Adipocyte (in vitro differentiated cells): ENCODE measurements around the gene FKBP4.

Experiments
- DNase-seq: peaks from one replicate; pipeline ENCODE4 v3.0.0-alpha.2; 2015; ENCODE audit warnings: low read depth
- H3K27me3 ChIP-seq: replicated peaks from 2 replicates; pipeline ENCODE4 v1.7.0; 2013; ENCODE audit warnings: mild to moderate bottlenecking, low read length, moderate library complexity; ENCODE audit not compliant: control insufficient read depth, insufficient read depth
- H3K36me3 ChIP-seq: 2 replicates; pipeline ENCODE4 v1.7.0; 2013; ENCODE audit warnings: low read length, mild to moderate bottlenecking, moderate library complexity; ENCODE audit not compliant: control insufficient read depth, insufficient read depth, severe bottlenecking
- H3K4me1 ChIP-seq: 2 replicates; pipeline ENCODE4 v1.7.0; 2013; ENCODE audit warnings: mild to moderate bottlenecking, low read length, moderate library complexity; ENCODE audit not compliant: control insufficient read depth, insufficient read depth
- H3K4me3 ChIP-seq: 2 replicates; pipeline ENCODE4 v1.7.0; 2013; ENCODE audit warnings: mild to moderate bottlenecking, low read length, moderate library complexity
- H3K9ac ChIP-seq: 2 replicates; pipeline ENCODE4 v1.7.0; 2013; ENCODE audit warnings: mild to moderate bottlenecking, low read length, moderate library complexity
- H3K9me3 ChIP-seq: 2 replicates; pipeline ENCODE4 v1.7.0; 2013; ENCODE audit warnings: mild to moderate bottlenecking, low read length, moderate library complexity; ENCODE audit not compliant: control insufficient read depth

Gene FKBP4

GRCh38 chr12:2785017-2785416 is 9.8 kb upstream of the FKBP4 start:
- no peak overlapping the region for H3K9ac ChIP-seq
- H3K4me3 ChIP-seq, result no peak overlapping the region
- no peaks in the 10 kb centered on the region for H3K36me3 ChIP-seq
- H3K9me3 ChIP-seq, result no peaks in the 10 kb centered on the region
- peaks cover 22% of the 10 kb centered on the region for H3K27me3 ChIP-seq
- peaks cover 4% of the 10 kb centered on the region for H3K4me1 ChIP-seq
- DNase-seq, result no peak

GRCh38 chr12:2791089-2791488 is 3.7 kb upstream of the FKBP4 start:
- Histone ChIP-seq H3K4me1 (peaks cover 2% of the 10 kb centered on the region), H3K4me3 (no peak overlapping the region), H3K36me3 (no peaks in the 10 kb centered on the region), H3K27me3 (no peaks in the 10 kb centered on the region), H3K9me3 (no peaks in the 10 kb centered on the region), H3K9ac (no peak overlapping the region)
- DNase-seq, result no peak

- Histone ChIP-seq H3K4me1 (peaks cover 10% of the 10 kb centered on the region), H3K4me3 (no peak overlapping the region), H3K36me3 (peaks cover 6% of the 10 kb centered on the region), H3K9me3 (no peaks in the 10 kb centered on the region), H3K27me3 (no peaks in the 10 kb centered on the region), H3K9ac (no peak overlapping the region)
- no peak for DNase-seq
Observed at GRCh38 chr12:2792671-2793500, 1.9 kb upstream of the FKBP4 start.

GRCh38 chr12:2793561-2793960 is 1.2 kb upstream of the FKBP4 start:
- no peak overlapping the region for H3K9ac ChIP-seq
- H3K4me1 ChIP-seq, result peaks cover 10% of the 10 kb centered on the region
- no peak for DNase-seq
- H3K4me3 ChIP-seq, result no peak overlapping the region
- H3K9me3 ChIP-seq, result no peaks in the 10 kb centered on the region
- no peaks in the 10 kb centered on the region for H3K27me3 ChIP-seq
- H3K36me3 ChIP-seq, result peaks cover 13% of the 10 kb centered on the region

DNA sequence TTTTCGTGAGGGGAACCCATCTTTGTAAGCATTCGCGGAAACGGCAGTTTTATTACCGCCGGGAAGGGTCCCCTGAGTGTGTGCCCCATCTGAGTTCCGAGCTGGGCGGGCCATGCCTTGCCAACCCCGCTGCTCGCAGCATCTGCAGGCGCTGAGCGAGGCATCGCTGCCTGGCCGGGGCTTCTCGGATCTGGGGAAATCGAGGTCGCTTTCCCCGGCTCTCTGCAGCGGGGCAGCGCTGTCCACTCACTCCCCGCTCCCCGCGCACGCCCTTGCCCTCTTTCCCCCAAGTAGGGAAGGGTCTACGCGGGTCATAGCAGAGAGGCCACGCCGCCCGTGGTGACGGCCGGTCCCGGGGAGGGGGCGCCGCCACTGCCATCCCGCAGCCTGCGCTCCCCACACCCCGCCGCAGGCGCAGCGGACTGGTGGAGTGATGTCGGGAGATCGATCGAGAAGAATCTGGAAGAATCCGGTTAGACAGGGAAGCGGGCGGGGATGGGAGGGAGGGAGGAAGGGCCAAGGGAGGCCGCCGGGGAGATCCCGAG is 507 bp upstream of the FKBP4 start:
- DNase-seq, result no peak
- peak overlapping the region; percentile 67 for H3K9ac ChIP-seq
- H3K9me3 ChIP-seq, result no peaks in the 10 kb centered on the region
- no peaks in the 10 kb centered on the region for H3K27me3 ChIP-seq
- H3K4me1 ChIP-seq, result peaks cover 10% of the 10 kb centered on the region
- H3K4me3 ChIP-seq, result peak overlapping the region; percentile 90
- peaks cover 20% of the 10 kb centered on the region for H3K36me3 ChIP-seq

GRCh38 chr12:2795291-2796186 is 769 bp downstream of the FKBP4 start:
- H3K4me1 ChIP-seq, result peaks cover 10% of the 10 kb centered on the region
- H3K27me3 ChIP-seq, result no peaks in the 10 kb centered on the region
- peak overlapping the region; percentile 88 for H3K9ac ChIP-seq
- peaks cover 33% of the 10 kb centered on the region for H3K36me3 ChIP-seq
- no peaks in the 10 kb centered on the region for H3K9me3 ChIP-seq
- peak; percentile 91 for DNase-seq
- H3K4me3 ChIP-seq, result peak overlapping the region; percentile 90

- Histone ChIP-seq H3K36me3 (peaks cover 40% of the 10 kb centered on the region), H3K4me1 (peaks cover 10% of the 10 kb centered on the region)
- DNase-seq, result no peak
Observed at GRCh38 chr12:2796187-2796666, 1.5 kb downstream of the FKBP4 start.

GRCh38 chr12:2797721-2798418 is 3.1 kb downstream of the FKBP4 start:
- Histone ChIP-seq H3K27me3 (no peaks in the 10 kb centered on the region), H3K9ac (no peak overlapping the region), H3K36me3 (peaks cover 53% of the 10 kb centered on the region), H3K4me1 (peaks cover 10% of the 10 kb centered on the region), H3K9me3 (no peaks in the 10 kb centered on the region), H3K4me3 (no peak overlapping the region)
- no peak for DNase-seq

More at GRCh38 chr12:2796187-2796666, 1.5 kb downstream of the FKBP4 start:
- peak overlapping the region; percentile 90 for H3K4me3 ChIP-seq
- H3K9me3 ChIP-seq, result no peaks in the 10 kb centered on the region
- peak overlapping the region; percentile 88 for H3K9ac ChIP-seq
- no peaks in the 10 kb centered on the region for H3K27me3 ChIP-seq

DNA sequence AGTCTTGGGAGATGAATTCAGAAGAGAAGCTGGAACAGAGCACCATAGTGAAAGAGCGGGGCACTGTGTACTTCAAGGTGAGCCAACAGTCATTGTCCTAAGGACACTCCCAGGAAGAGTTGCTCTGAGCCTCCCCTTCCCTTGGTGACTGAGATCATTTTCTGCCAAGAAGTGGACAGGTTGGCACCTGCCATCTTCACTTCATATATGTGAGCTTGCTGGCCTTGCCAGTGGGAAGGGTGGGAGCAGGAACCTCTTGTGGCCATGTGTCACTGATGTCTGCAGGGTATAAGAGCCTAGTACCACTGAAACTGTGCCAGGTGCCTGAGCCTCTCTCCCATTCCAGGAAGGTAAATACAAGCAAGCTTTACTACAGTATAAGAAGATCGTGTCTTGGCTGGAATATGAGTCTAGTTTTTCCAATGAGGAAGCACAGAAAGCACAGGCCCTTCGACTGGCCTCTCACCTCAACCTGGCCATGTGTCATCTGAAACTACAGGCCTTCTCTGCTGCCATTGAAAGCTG is 5.3 kb downstream of the FKBP4 start:
- Histone ChIP-seq H3K4me1 (peaks cover 26% of the 10 kb centered on the region), H3K9ac (no peak overlapping the region), H3K36me3 (peaks cover 63% of the 10 kb centered on the region), H3K4me3 (no peak overlapping the region), H3K9me3 (no peaks in the 10 kb centered on the region), H3K27me3 (no peaks in the 10 kb centered on the region)
- no peak for DNase-seq

GRCh38 chr12:2801044-2801783 is 6.4 kb downstream of the FKBP4 start:
- no peak overlapping the region for H3K4me3 ChIP-seq
- H3K9me3 ChIP-seq, result no peaks in the 10 kb centered on the region
- peaks cover 63% of the 10 kb centered on the region for H3K36me3 ChIP-seq
- no peak overlapping the region for H3K9ac ChIP-seq
- H3K27me3 ChIP-seq, result no peaks in the 10 kb centered on the region
- DNase-seq, result no peak
- peaks cover 30% of the 10 kb centered on the region for H3K4me1 ChIP-seq
